ENCODE measurements around the gene MAP7D2. TPM values are rescaled to one million over a fixed set of nuclear protein-coding genes. Genes with fewer than 3 reads are reported as not detected.

Gene MAP7D2
- total RNA-seq, 1 experiment from 2014 or later = 45.4 TPM

DNA sequence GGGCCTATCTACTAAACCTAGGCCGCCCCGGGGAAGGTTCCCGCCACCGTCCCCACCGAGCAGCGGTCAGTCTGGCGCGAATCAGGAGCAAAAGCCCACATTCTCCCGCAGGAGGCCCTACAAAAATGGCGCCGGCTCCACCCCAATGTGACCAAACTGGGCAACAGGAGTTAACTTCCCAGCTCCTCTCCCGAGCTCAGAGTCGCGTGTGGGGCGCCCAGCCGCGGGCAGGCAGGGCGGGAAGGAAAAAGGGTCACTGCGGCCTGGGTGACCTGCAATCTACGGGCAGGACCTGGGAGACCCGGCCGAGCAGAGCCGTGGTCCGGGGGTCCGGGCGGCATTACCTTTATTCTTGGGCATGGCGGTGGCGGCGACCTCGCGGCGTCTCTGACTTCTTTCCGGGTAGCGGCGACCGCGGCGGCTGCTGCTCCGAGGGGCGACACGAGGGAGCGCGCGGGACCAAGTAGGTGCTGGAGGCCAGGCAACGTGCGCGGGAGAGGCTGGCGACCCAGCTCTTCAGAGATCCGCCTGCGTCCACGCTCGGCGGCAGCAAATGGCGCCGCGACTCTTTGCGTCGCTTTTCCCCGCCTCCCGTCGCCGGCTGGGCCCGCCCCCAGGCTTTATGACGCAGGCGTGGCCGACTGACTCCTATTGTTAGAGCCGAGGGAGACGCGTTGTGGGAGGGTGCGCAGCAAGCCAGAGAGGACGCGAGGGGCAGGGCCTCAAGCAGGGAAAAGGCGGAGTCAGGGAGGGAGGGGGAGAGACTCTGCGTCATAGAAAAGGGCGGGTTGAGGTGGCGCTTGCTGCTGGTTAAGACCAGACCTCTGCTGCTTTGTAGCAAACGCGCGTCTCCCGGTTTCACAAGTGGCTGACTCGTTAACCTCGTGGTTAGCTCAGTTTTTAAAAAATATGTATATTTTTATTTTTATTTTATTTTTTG is 24.8 kb upstream of the MAP7D2 start, which contains the start of gene EIF1AX:
Gene EIF1AX (minus strand): TSS at position 558 of the 940 bp plus-strand sequence. CDS start 198 bp downstream, at position 360.
- no peak for TF ChIP-seq CTCF (IDR thresholded peaks at IDR 0.05; ENCODE audit: insufficient read depth in 1 of 2, low read depth in 1 of 2, low read length in 1 of 2, severe bottlenecking in 1 of 2, unreplicated experiment in 1 of 2)
- Histone ChIP-seq H3K9me3 (no peaks in the 10 kb centered on the region), H3K36me3 (ENCODE audit: control insufficient read depth, insufficient read depth, low read length) (no peaks in the 10 kb centered on the region), H3K4me1 (peaks cover 11% of the 10 kb centered on the region; the same call in 1 of the 2 replicates), H3K27me3 (replicated peaks; ENCODE audit: control insufficient read depth, insufficient read depth, low read length) (no peaks in the 10 kb centered on the region), H3K4me3 (ENCODE audit: low read depth, low read length) (peak within 1 kb of the TSS; percentile 60)
- peak within 1 kb of the TSS; percentile 77 for H3K4me3 Mint-ChIP-seq (ENCODE audit: unreplicated experiment)
- peak within 1 kb of the TSS; percentile 91 for H3K27ac Mint-ChIP-seq (ENCODE audit: unreplicated experiment)
- DNase-seq = peak; percentile 95 to 97
- H3K4me1 Mint-ChIP-seq (ENCODE audit: low read depth, unreplicated experiment) = peaks cover under 1% of the 10 kb centered on the region
- intact Hi-C loops (cut with micrococcal nuclease; ENCODE audit: unreplicated experiment) = no loop called here
- ChIA-PET CTCF (no interaction called here), POLR2A (interaction anchor here (0.5 to 0.6 kb wide), 3 partner anchors 9 to 22 kb away, joined by 3 to 9 read pairs (median 4); no protein-coding TSS in a partner anchor)
- BruUV-seq (replicated peaks) = no TSS peak
- no peaks in the 10 kb centered on the region for H3K9me3 Mint-ChIP-seq (ENCODE audit: unreplicated experiment)
- no peaks in the 10 kb centered on the region for H3K27me3 Mint-ChIP-seq (ENCODE audit: insufficient read depth, unreplicated experiment)
- H3K36me3 Mint-ChIP-seq (ENCODE audit: insufficient read depth, unreplicated experiment) = peaks cover 36% of the 10 kb centered on the region

DNA sequence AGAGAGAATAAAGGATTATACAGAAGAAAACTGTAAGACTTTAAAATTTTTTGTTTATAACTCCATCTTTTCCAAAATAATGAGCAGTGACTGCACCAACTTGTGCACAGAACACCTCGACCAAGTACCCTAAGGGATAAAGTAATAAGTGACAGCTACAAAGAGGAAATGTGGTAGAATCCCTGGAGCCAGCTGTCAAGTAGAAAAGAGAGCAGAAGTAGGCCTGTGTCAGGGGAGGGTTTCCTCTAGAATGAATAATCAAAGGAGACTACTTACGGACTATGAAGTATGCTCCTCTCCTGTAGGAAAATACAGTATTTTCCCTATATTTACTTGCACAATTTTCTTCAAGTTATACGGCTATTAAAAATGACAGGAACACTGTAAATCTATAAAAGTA is 23.7 kb upstream of the MAP7D2 start:
- H3K4me1 Mint-ChIP-seq (ENCODE audit: low read depth, unreplicated experiment) = peaks cover 11% of the 10 kb centered on the region
- peaks cover 21% of the 10 kb centered on the region for H3K4me1 ChIP-seq
- H3K4me3 Mint-ChIP-seq (ENCODE audit: unreplicated experiment) = peak overlapping the region; percentile 77
- H3K9me3 ChIP-seq = no peaks in the 10 kb centered on the region
- H3K9me3 Mint-ChIP-seq (ENCODE audit: unreplicated experiment) = no peaks in the 10 kb centered on the region
- H3K36me3 ChIP-seq (ENCODE audit: control insufficient read depth, insufficient read depth, low read length) = no peaks in the 10 kb centered on the region
- ChIA-PET POLR2A (no interaction called here), CTCF (no interaction called here)
- peak overlapping the region; percentile 60 for H3K4me3 ChIP-seq (ENCODE audit: low read depth, low read length)
- BruUV-seq (replicated peaks) = TSS peak; percentile 43
- no peaks in the 10 kb centered on the region for H3K27me3 Mint-ChIP-seq (ENCODE audit: insufficient read depth, unreplicated experiment)
- no peak for TF ChIP-seq CTCF (IDR thresholded peaks at IDR 0.05; ENCODE audit: insufficient read depth in 1 of 2, low read depth in 1 of 2, low read length in 1 of 2, severe bottlenecking in 1 of 2, unreplicated experiment in 1 of 2)
- H3K36me3 Mint-ChIP-seq (ENCODE audit: insufficient read depth, unreplicated experiment) = peaks cover 47% of the 10 kb centered on the region
- no peak overlapping the region for H3K27ac Mint-ChIP-seq (ENCODE audit: unreplicated experiment)
- DNase-seq = no peak
- intact Hi-C loops (cut with micrococcal nuclease; ENCODE audit: unreplicated experiment) = no loop called here
- no peaks in the 10 kb centered on the region for H3K27me3 ChIP-seq (replicated peaks; ENCODE audit: control insufficient read depth, insufficient read depth, low read length)

DNA sequence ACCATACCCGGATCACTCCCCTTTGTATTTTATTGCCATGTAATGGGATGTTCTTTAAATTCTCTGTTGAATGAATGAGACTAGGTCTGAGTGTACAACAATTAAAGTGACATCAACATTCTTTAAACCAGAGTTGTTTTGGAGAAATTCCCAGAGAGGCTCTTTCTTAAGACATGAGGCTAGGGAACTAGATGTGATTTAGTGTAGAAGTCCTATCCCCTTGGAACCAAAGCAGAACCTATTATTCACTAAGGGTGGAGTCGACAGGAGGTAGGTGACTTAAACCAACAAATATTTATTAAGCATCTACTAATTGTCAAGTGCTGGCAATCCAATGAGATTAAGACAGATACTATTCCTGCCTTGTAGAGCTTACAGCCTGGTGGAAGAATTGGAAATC is 23.3 kb upstream of the MAP7D2 start:
- H3K4me1 Mint-ChIP-seq (ENCODE audit: low read depth, unreplicated experiment) = peaks cover 11% of the 10 kb centered on the region
- POLR2A ChIA-PET = no interaction called here
- Histone ChIP-seq H3K4me3 (ENCODE audit: low read depth, low read length) (peak overlapping the region; percentile 60), H3K27me3 (replicated peaks; ENCODE audit: control insufficient read depth, insufficient read depth, low read length) (no peaks in the 10 kb centered on the region), H3K36me3 (ENCODE audit: control insufficient read depth, insufficient read depth, low read length) (no peaks in the 10 kb centered on the region; the same call in 1 of the 2 replicates), H3K4me1 (peaks cover 21% of the 10 kb centered on the region), H3K9me3 (no peaks in the 10 kb centered on the region)
- peaks cover 52% of the 10 kb centered on the region for H3K36me3 Mint-ChIP-seq (ENCODE audit: insufficient read depth, unreplicated experiment)
- H3K4me3 Mint-ChIP-seq (ENCODE audit: unreplicated experiment) = peak overlapping the region; percentile 77
- H3K27ac Mint-ChIP-seq (ENCODE audit: unreplicated experiment) = no peak overlapping the region
- DNase-seq = no peak
- H3K27me3 Mint-ChIP-seq (ENCODE audit: insufficient read depth, unreplicated experiment) = no peaks in the 10 kb centered on the region
- no TSS peak for BruUV-seq (replicated peaks)
- TF ChIP-seq CTCF (IDR thresholded peaks at IDR 0.05; ENCODE audit: insufficient read depth in 1 of 2, low read depth in 1 of 2, low read length in 1 of 2, severe bottlenecking in 1 of 2, unreplicated experiment in 1 of 2) = no peak
- CTCF ChIA-PET = no interaction called here
- intact Hi-C loops (cut with micrococcal nuclease; ENCODE audit: unreplicated experiment) = no loop called here
- H3K9me3 Mint-ChIP-seq (ENCODE audit: unreplicated experiment) = no peaks in the 10 kb centered on the region
